HG02870 (cell line): Measurements from ENCODE around the gene ZDHHC24.

Source experiments
- ATAC-seq: cut with Tn5 transposase; IDR thresholded peaks from one replicate; pipeline ENCODE4 v1.9.1; 2021; ENCODE audit warnings: mild to moderate bottlenecking, moderate library complexity; ENCODE audit not compliant: unreplicated experiment

ZDHHC24 gene

GRCh38 chr11:66567787-66568123 is 21.9 kb upstream of the ZDHHC24 start:
- ATAC-seq: no peak

- ATAC-seq: no peak
These were observed 20.4 kb upstream of the ZDHHC24 start for GRCh38 chr11:66566221-66566620.

GRCh38 chr11:66564984-66565383 is 19.1 kb upstream of the ZDHHC24 start:
- ATAC-seq: no peak

- ATAC-seq: no peak
These were observed 18.7 kb upstream of the ZDHHC24 start for GRCh38 chr11:66564538-66564937.

- no peak for ATAC-seq
These were observed 18.0 kb upstream of the ZDHHC24 start for GRCh38 chr11:66563832-66564231.

- ATAC-seq: no peak
These were observed 17.2 kb upstream of the ZDHHC24 start for GRCh38 chr11:66562907-66563583.

- ATAC-seq: no peak
These were observed 16.4 kb upstream of the ZDHHC24 start for GRCh38 chr11:66562275-66562674.

- no peak for ATAC-seq
These were observed 16.1 kb upstream of the ZDHHC24 start for GRCh38 chr11:66561975-66562248.

- no peak for ATAC-seq
These were observed 15.5 kb upstream of the ZDHHC24 start for GRCh38 chr11:66561178-66561974.

GRCh38 chr11:66559866-66560676 is 14.2 kb upstream of the ZDHHC24 start:
- ATAC-seq: no peak

GRCh38 chr11:66559142-66559865 is 13.5 kb upstream of the ZDHHC24 start:
- ATAC-seq: no peak

- ATAC-seq: no peak
These were observed 12.0 kb upstream of the ZDHHC24 start for GRCh38 chr11:66557733-66558326.

GRCh38 chr11:66556086-66556485 is 10.2 kb upstream of the ZDHHC24 start:
- ATAC-seq: no peak

- ATAC-seq: no peak
These were observed 9.6 kb upstream of the ZDHHC24 start for GRCh38 chr11:66555416-66555815.

GRCh38 chr11:66554602-66555001 is 8.8 kb upstream of the ZDHHC24 start:
- no peak for ATAC-seq

- ATAC-seq: no peak
These were observed 5.0 kb upstream of the ZDHHC24 start for GRCh38 chr11:66550887-66551286.

GRCh38 chr11:66549696-66550095 is 3.8 kb upstream of the ZDHHC24 start:
- ATAC-seq: no peak

- no peak for ATAC-seq
These were observed 3.2 kb upstream of the ZDHHC24 start for GRCh38 chr11:66548774-66549630.

- no peak for ATAC-seq
These were observed 2.2 kb upstream of the ZDHHC24 start for GRCh38 chr11:66548041-66548440.

- no peak for ATAC-seq
These were observed 1.8 kb upstream of the ZDHHC24 start for GRCh38 chr11:66547662-66548009.
